HG03432 (cell line): ENCODE measurements around the gene HRH4.
A peak's percentile ranks its signal among the peaks of the same experiment; 100 is the strongest.

Experiments used
- ATAC-seq: cut with Tn5 transposase; IDR thresholded peaks from one replicate; pipeline ENCODE4 v1.9.1; 2021; ENCODE audit warnings: mild to moderate bottlenecking, moderate library complexity; ENCODE audit not compliant: unreplicated experiment

Gene HRH4

GRCh38 chr18:24465486-24465885, 5.0 kb downstream of the HRH4 start:
- no peak for ATAC-seq

DNA sequence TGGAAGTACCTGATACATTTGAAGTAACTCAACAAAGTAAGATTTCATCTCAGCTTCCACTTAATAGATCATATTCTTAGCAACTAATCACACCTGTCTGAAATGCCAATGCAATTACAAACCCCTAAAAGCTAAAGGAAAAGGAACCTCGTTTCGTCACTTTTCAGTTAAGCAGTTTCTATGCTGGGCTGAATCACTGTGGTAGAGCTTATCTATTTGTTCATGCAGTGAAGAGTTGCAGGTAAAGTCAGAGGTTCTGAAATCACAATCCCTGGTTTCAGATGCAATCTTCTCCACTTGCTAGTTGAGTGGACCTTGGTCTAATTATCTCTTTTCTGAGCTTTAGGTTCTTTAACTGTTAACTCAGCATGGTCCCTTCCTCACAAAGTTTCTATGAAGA, 6.3 kb downstream of the HRH4 start:
- ATAC-seq, result no peak

GRCh38 chr18:24470022-24470618, 9.7 kb downstream of the HRH4 start:
- no peak for ATAC-seq

- ATAC-seq, result no peak
Measured at GRCh38 chr18:24470805-24471204, 10.4 kb downstream of the HRH4 start.

DNA sequence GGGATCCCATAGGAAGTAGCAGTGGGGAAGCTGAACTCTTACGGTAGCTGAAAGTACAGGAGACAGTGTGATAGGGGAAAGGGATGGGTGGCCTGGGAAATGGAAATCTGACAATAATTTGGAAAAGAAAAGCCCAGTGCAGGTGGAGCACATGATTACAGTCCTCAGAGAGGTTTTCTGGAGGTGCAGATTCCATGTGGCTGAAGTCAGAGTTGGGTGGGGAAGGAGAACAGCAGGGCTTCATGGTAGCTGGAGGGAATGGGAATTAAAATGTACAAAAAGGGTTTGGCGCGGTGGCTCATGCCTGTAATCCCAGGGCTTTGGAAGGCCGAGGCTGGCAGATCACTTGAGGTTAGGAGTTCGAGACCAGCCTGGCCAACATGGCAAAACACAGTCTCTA, 12.2 kb downstream of the HRH4 start:
- ATAC-seq, result no peak

GRCh38 chr18:24474406-24474805, 14.0 kb downstream of the HRH4 start:
- ATAC-seq, result no peak

GRCh38 chr18:24475926-24476589, 15.6 kb downstream of the HRH4 start:
- ATAC-seq, result no peak

DNA sequence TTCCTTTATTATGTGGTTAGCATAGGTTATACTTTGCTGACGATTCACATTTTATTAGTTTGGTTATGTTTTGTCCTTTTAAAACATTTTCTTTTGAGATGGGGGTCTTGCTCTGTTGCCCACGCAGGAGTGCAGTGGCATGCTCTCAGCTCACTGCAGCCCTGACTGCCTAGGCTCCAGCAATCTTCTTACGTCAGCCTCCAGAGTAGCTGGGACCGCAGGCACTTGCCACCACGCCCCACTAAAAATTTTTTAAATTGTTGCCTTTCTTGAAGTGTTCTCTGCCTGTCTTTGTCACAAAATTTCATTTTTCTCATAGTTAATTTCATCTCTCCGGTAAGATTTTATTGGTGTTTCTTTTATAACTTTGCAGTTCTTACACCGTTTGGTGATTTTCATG, 18.9 kb downstream of the HRH4 start:
- ATAC-seq, result no peak

GRCh38 chr18:24482821-24483220, 22.4 kb downstream of the HRH4 start:
- ATAC-seq, result no peak

DNA sequence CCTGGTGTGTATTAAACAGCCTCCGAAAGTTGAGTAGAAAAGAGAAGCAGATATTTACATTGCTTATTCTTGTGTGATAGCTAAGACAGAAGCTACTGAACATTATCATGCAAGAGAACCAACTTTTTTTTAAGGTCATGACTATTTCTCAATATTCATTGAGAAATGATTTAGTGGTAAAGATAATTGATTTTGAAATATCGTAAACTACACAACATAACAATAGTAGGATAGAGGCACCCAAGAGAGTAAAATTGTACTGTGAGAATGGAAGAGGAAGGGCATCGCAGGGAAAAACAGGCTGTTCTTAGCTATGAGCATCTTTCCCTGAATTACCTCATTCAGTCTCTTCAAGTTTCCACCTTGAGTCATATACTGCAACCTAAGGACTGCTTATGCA, 25.2 kb downstream of the HRH4 start:
- no peak for ATAC-seq

GRCh38 chr18:24486684-24487083, 26.2 kb downstream of the HRH4 start:
- ATAC-seq, result no peak

DNA sequence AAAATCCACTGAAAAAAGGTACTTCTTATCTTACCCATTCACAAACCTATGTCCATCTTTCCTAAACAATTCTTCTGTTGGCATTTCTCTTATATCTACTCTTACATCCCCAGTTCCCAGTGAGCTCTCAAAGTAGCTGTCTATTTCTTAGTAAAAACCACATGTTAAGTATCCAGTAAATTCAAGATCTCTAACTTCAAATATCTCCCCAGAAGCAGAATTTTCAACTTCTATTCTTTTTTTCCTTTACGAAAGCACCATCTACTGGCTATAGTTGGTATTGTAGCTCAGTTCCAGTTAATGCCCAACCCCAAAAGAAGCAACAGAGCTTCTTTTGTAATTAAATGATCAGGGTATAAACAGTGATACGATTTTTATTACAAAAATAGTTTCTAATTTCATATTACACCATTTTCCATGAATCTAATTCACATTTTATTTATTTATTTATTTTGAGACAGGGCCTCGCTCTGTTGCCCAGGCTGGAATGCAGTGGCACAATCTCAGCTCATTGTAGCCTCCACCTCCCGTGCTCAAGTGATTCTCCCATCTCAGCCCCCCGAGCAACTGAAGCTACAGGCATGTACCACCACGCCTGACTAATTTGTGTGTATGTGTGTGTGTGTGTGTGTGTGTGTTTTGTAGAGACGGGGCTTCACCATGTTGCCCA, 28.5 kb downstream of the HRH4 start:
- no peak for ATAC-seq

GRCh38 chr18:24490539-24490938, 30.1 kb downstream of the HRH4 start:
- no peak for ATAC-seq

DNA sequence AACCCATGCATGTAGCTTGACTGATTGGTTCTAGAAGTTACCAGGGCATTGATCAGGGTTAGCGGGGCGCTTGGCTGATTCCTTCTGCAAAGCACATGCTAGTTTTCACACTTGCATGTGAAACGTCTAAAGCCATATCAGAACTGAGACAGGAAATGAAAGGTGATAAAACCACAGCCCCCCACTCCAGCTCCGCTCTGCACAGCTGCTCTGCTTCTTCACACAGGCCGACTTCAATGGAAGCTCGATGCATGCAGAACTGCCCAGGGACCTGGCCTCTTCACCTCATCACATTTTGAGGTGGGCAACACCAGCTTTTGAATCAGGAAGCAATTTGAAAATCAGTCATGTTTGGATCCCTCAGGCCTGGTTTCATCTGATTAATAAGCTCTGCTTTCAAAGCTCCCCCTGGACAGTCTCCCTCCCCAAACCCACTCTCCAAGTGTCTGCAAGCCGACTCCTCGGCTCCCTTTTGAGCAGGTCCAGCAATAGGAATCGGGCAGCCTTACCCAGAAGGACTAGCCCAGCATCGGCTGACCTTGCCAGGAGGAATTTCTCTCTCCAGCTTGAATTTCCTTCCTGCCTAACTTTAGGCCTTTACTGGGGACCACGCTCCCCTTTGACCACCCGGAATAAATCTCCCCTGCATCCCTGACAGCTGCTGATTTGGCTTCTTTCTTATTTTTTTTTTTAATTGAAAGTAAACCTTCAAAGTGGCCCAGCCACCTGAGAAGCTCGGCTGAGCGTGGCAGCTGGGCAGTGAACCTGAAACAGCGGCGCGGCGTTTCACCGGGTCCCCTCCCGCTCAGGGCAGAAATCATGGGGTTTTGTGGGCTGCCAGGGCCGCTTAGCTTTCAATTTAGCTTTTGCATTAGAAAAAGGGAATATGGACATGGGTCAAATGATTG, 31.7 kb downstream of the HRH4 start:
- ATAC-seq, result peak; percentile 83

DNA sequence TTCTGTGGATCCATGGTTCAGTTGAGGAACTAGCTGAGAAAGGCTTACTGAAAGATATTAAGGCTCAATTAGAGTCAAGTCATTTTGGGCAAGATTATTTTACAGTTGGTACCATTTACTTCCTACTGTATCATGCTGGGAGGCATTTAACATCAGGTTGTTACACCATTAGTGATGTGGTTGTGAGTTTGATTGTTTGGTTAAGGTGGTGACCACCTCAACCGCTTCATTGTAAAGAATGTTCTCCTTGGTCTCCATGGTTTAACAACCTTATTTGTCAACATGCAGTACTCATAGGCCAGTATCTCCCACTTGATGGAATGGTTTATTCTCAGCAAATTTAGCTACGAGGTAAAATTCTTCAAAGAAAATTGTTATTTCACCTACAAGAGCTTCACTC, 34.1 kb downstream of the HRH4 start:
- ATAC-seq, result no peak

DNA sequence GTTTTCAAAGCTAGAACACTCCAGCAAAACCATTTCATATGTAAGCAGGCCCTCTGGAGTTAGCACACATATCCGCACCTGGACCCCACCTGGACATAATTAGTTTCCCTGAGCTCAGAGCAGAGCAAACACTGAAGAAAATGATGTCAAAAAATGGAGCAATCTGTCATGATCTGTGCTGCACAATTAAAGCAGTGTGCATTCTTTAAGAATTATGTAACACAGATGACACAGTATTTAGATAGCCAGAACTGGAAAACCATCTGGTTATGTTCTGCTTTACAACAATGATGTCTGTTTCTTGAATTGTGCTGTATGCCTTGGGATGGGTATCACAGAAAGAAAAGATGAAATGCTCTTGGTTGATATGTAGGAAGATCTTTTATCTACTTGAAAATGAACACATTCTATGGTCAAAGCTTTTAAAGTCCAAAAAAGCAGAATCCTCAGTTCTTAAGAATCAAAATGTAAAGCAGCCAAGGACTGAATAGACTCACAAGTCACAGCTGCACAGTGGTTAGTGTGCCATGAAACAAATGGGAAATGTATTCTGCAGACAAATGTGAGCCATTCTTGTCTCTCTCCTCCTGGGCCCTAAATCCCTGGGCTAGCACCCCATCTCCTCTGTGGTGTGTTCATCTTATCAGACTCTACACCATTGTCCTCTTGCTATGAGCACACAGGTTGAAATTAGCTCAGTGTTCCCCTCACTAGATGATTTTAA, 36.8 kb downstream of the HRH4 start:
- ATAC-seq, result no peak

GRCh38 chr18:24499814-24500213, 39.4 kb downstream of the HRH4 start:
- ATAC-seq, result no peak

GRCh38 chr18:24500217-24500616, 39.8 kb downstream of the HRH4 start:
- ATAC-seq, result no peak

DNA sequence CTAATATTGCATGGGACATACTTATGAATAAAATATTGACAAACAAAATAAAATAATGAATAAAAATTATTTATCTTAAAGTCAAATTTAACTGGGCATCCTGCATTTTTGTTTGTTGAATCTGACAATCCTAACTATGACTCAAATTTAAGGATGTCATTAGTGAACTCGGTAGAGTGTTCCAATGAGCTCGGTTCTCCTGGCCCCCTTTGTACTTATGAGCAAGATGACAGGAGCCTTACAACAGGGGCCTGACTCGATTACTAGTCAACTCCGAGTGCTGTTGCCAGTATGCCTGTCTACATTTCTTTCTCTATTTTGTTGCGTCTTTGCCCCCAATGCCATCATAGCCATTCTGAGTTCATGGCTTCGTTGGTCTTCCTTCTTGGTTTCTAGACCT, 40.3 kb downstream of the HRH4 start:
- no peak for ATAC-seq

GRCh38 chr18:24502667-24503523, 42.5 kb downstream of the HRH4 start:
- no peak for ATAC-seq
